ENCODE results near the gene CTTNBP2. TPM values are rescaled to one million over a fixed set of nuclear protein-coding genes. Genes with fewer than 3 reads are reported as not detected.

The CTTNBP2 gene
- polyA plus RNA-seq, 1 of the 3 experiments (the other 2 are of a cell fraction), result not detected

- TF ChIP-seq SIN3A (IDR thresholded peaks at IDR 0.05; ENCODE audit: borderline replicate concordance, low read depth, low read length) (no peak), TAF1 (IDR thresholded peaks at IDR 0.05; ENCODE audit: borderline replicate concordance, low read depth, low read length) (no peak), CHD2 (IDR thresholded peaks at IDR 0.05; ENCODE audit: low read length, partially characterized antibody) (no peak), GABPA (IDR thresholded peaks at IDR 0.05; ENCODE audit: low read depth) (no peak), EZH2phosphoT487 (IDR thresholded peaks at IDR 0.05; ENCODE audit: borderline replicate concordance, low read depth) (no peak), YY1 (IDR thresholded peaks at IDR 0.05; ENCODE audit: low read depth) (no peak), GATA2 (CRISPR knock-in tag; IDR thresholded peaks at IDR 0.05) (no peak), ELF1 (IDR thresholded peaks at IDR 0.05) (no peak), MEF2A (IDR thresholded peaks at IDR 0.05; ENCODE audit: borderline replicate concordance, low read depth) (no peak), RCOR1 (IDR thresholded peaks at IDR 0.05; ENCODE audit: low read length) (no peak), FOXJ3 (CRISPR knock-in tag; IDR thresholded peaks at IDR 0.05) (no peak), FOXM1 (IDR thresholded peaks at IDR 0.05; ENCODE audit: low read depth) (no peak)
- TF ChIP-seq, protein P1, sequence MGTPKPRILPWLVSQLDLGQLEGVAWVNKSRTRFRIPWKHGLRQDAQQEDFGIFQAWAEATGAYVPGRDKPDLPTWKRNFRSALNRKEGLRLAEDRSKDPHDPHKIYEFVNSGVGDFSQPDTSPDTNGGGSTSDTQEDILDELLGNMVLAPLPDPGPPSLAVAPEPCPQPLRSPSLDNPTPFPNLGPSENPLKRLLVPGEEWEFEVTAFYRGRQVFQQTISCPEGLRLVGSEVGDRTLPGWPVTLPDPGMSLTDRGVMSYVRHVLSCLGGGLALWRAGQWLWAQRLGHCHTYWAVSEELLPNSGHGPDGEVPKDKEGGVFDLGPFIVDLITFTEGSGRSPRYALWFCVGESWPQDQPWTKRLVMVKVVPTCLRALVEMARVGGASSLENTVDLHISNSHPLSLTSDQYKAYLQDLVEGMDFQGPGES (IDR thresholded peaks at IDR 0.05; ENCODE audit: low read depth, low read length), result no peak
- no peaks in the 10 kb centered on the region for H3K9me3 ChIP-seq
- H3K27ac ChIP-seq (ENCODE audit: low read depth in 2 of 2, low read length in 1 of 2), result no peak overlapping the region
- no peak overlapping the region for H3K4me3 ChIP-seq (ENCODE audit: low read depth in 2 of 2, low read length in 1 of 2)
- ChIA-PET CTCF (no interaction called here), POLR2A (no interaction called here)
- no peak overlapping the region for H3K9ac ChIP-seq
- H4K20me1 ChIP-seq (ENCODE audit: insufficient read depth), result no peaks in the 10 kb centered on the region
- H3K9me2 ChIP-seq, result no peaks in the 10 kb centered on the region
- no peaks in the 10 kb centered on the region for H3K4me1 ChIP-seq (ENCODE audit: control insufficient read depth in 1 of 2, insufficient read depth in 2 of 2, low read depth in 1 of 2, low read length in 1 of 2)
- H3K27me3 ChIP-seq (ENCODE audit: insufficient read depth), result no peaks in the 10 kb centered on the region
- no peak overlapping the region for H3K4me2 ChIP-seq
- no peak overlapping the region for H2AFZ ChIP-seq (ENCODE audit: low read depth)
- no peaks in the 10 kb centered on the region for H3K79me2 ChIP-seq (ENCODE audit: insufficient read depth)
- no peak for DNase-seq
- WGBS (ENCODE audit: low lambda C conversion rate), result 41% methylated on average over 7 of the region's 7 CpGs
- no peaks in the 10 kb centered on the region for H3F3A ChIP-seq (replicated peaks; ENCODE audit: insufficient read depth)
- no peaks in the 10 kb centered on the region for H3K36me3 ChIP-seq (replicated peaks in 1 of 2; ENCODE audit: control insufficient read depth in 1 of 2, insufficient read depth in 2 of 2, low read length in 1 of 2)
These were observed 180.9 kb downstream of the CTTNBP2 start for GRCh38 chr7:117692338-117692737.

DNA sequence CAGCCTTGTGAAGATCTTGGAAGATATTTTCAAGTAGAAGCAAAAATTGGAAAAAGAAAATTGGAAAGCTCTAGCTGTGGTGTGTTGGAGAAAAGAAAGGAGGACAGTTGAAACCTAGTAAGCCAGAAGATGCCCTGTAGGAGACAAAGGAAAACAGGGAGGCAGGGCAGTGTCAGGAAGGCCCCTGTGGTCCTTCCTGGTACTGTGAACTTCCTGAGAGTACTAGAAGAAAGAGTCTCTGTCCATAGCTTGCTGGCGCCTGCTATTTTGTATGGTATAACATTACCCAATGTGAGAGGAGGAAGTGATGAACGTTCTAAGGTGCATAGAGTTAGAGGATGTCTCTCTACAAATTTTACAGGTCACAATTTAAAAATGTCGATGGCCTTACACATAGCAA is 183.1 kb downstream of the CTTNBP2 start:
- Histone ChIP-seq H3K4me2 (no peak overlapping the region), H3F3A (replicated peaks; ENCODE audit: insufficient read depth) (no peaks in the 10 kb centered on the region), H3K4me3 (ENCODE audit: low read depth in 2 of 2, low read length in 1 of 2) (no peak overlapping the region), H3K9me3 (no peaks in the 10 kb centered on the region), H3K4me1 (ENCODE audit: control insufficient read depth in 1 of 2, insufficient read depth in 2 of 2, low read depth in 1 of 2, low read length in 1 of 2) (no peaks in the 10 kb centered on the region), H3K79me2 (ENCODE audit: insufficient read depth) (no peaks in the 10 kb centered on the region), H3K9ac (no peak overlapping the region), H4K20me1 (ENCODE audit: insufficient read depth) (no peaks in the 10 kb centered on the region), H3K9me2 (no peaks in the 10 kb centered on the region), H3K36me3 (replicated peaks in 1 of 2; ENCODE audit: control insufficient read depth in 1 of 2, insufficient read depth in 2 of 2, low read length in 1 of 2) (no peaks in the 10 kb centered on the region), H2AFZ (ENCODE audit: low read depth) (no peak overlapping the region), H3K27ac (ENCODE audit: low read depth in 2 of 2, low read length in 1 of 2) (no peak overlapping the region), H3K27me3 (ENCODE audit: insufficient read depth) (no peaks in the 10 kb centered on the region)
- ChIA-PET POLR2A (no interaction called here), CTCF (no interaction called here)
- 19% methylated on average over 3 of the region's 3 CpGs for WGBS (ENCODE audit: low lambda C conversion rate)
- TF ChIP-seq TEAD4 (IDR thresholded peaks at IDR 0.05; ENCODE audit: borderline replicate concordance, insufficient read depth) (no peak), NFIC (IDR thresholded peaks at IDR 0.05; ENCODE audit: borderline replicate concordance) (no peak), USF2 (IDR thresholded peaks at IDR 0.05; ENCODE audit: borderline replicate concordance, low read depth, low read length) (no peak), JUND (IDR thresholded peaks at IDR 0.05) (no peak), EP300 (IDR thresholded peaks at IDR 0.05; ENCODE audit: borderline replicate concordance in 1 of 2, low read depth in 1 of 2, low read length in 1 of 2) (no peak), USF1 (IDR thresholded peaks at IDR 0.05; ENCODE audit: borderline replicate concordance, low read depth) (no peak), FOXM1 (IDR thresholded peaks at IDR 0.05; ENCODE audit: low read depth) (no peak), YY1 (IDR thresholded peaks at IDR 0.05; ENCODE audit: low read depth) (no peak), RCOR1 (IDR thresholded peaks at IDR 0.05; ENCODE audit: low read length) (no peak), GATA2 (CRISPR knock-in tag; IDR thresholded peaks at IDR 0.05) (no peak), EZH2phosphoT487 (IDR thresholded peaks at IDR 0.05; ENCODE audit: borderline replicate concordance, low read depth) (no peak), MXI1 (IDR thresholded peaks at IDR 0.05; ENCODE audit: low read depth, low read length) (no peak), FOXJ3 (CRISPR knock-in tag; IDR thresholded peaks at IDR 0.05) (no peak), NRF1 (IDR thresholded peaks at IDR 0.05; ENCODE audit: low read depth, low read length) (no peak), SIN3A (IDR thresholded peaks at IDR 0.05; ENCODE audit: borderline replicate concordance, low read depth, low read length) (no peak), GABPA (IDR thresholded peaks at IDR 0.05; ENCODE audit: low read depth) (no peak)
- TF ChIP-seq, protein P2, sequence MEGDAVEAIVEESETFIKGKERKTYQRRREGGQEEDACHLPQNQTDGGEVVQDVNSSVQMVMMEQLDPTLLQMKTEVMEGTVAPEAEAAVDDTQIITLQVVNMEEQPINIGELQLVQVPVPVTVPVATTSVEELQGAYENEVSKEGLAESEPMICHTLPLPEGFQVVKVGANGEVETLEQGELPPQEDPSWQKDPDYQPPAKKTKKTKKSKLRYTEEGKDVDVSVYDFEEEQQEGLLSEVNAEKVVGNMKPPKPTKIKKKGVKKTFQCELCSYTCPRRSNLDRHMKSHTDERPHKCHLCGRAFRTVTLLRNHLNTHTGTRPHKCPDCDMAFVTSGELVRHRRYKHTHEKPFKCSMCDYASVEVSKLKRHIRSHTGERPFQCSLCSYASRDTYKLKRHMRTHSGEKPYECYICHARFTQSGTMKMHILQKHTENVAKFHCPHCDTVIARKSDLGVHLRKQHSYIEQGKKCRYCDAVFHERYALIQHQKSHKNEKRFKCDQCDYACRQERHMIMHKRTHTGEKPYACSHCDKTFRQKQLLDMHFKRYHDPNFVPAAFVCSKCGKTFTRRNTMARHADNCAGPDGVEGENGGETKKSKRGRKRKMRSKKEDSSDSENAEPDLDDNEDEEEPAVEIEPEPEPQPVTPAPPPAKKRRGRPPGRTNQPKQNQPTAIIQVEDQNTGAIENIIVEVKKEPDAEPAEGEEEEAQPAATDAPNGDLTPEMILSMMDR (IDR thresholded peaks at IDR 0.05), result no peak
- no peak for DNase-seq
